CD4-positive, alpha-beta memory T cell (primary cell): Measurements from ENCODE around the gene STRA8. TPM values are rescaled to one million over a fixed set of nuclear protein-coding genes. Genes with fewer than 3 reads are reported as not detected.

Experiments used
- CTCF ChIA-PET: fragments of 350-600 bp; sonication (Branson Sonifier 250); formaldehyde crosslinking; loops from one replicate; lab custom pipeline; 2021; ENCODE audit warnings: inconsistent platforms; ENCODE audit not compliant: partially characterized antibody; lab: Charles Lee
- POLR2A ChIA-PET: fragments of 350-600 bp; sonication (Branson Sonifier 250); formaldehyde crosslinking; loops from one replicate; lab custom pipeline; 2021; ENCODE audit not compliant: partially characterized antibody; lab: Charles Lee
- DNase-seq, 5 donors: peaks; one replicate each; pipeline versions ENCODE4 v3.0.0 to v3.0.0-alpha.2; 2020 to 2022; ENCODE audit warnings: mixed read lengths in 1 of 5
- H3K27ac ChIP-seq: one replicate; pipeline ENCODE4 v1.7.0; 2013; ENCODE audit warnings: low read depth, low read length
- H3K27me3 ChIP-seq: 2 replicates; pipeline ENCODE4 v1.7.0; 2013; ENCODE audit warnings: mild to moderate bottlenecking, low read length, moderate library complexity; ENCODE audit not compliant: insufficient read depth
- H3K36me3 ChIP-seq: 2 replicates; pipeline ENCODE4 v1.7.0; 2013; ENCODE audit warnings: mild to moderate bottlenecking, low read length, moderate library complexity; ENCODE audit not compliant: insufficient read depth
- H3K4me1 ChIP-seq: 2 replicates; pipeline ENCODE4 v1.7.0; 2013; ENCODE audit warnings: mild to moderate bottlenecking, low read length, moderate library complexity; ENCODE audit not compliant: insufficient read depth
- H3K4me3 ChIP-seq, 2 donors: one replicate each; pipeline ENCODE4 v1.7.0; 2013; ENCODE audit warnings: low read length in 2 of 2, mild to moderate bottlenecking in 1 of 2
- H3K9me3 ChIP-seq, 2 donors: one replicate each; pipeline ENCODE4 v1.7.0; 2013; ENCODE audit warnings: low read length in 2 of 2, control low read depth in 1 of 2; ENCODE audit not compliant: control insufficient read depth in 1 of 2
- H3K27ac Mint-ChIP-seq, 7 donors: one replicate each; pipeline ENCODE4 v1.8.0; 2020 to 2021; ENCODE audit warnings: mixed read lengths in 7 of 7, mild to moderate bottlenecking in 6 of 7, inconsistent platforms in 3 of 7, moderate library complexity in 3 of 7
- H3K27me3 Mint-ChIP-seq, 2 donors: one replicate each; pipeline ENCODE4 v1.8.0; 2020 to 2021; ENCODE audit warnings: mixed read lengths in 2 of 2
- H3K36me3 Mint-ChIP-seq, 2 donors: one replicate each; pipeline ENCODE4 v1.8.0; 2020 to 2021; ENCODE audit warnings: mixed read lengths in 2 of 2, inconsistent platforms in 1 of 2, mild to moderate bottlenecking in 1 of 2
- H3K4me1 Mint-ChIP-seq, 4 donors: one replicate each; pipeline ENCODE4 v1.8.0; 2020 to 2021; ENCODE audit warnings: mixed read lengths in 4 of 4, mild to moderate bottlenecking in 1 of 4
- H3K4me3 Mint-ChIP-seq, 8 donors: one replicate each; pipeline ENCODE4 v1.8.0; 2020 to 2021; ENCODE audit warnings: mixed read lengths in 8 of 8, mild to moderate bottlenecking in 7 of 8, moderate library complexity in 6 of 8, inconsistent platforms in 3 of 8
- H3K9me3 Mint-ChIP-seq, 8 donors: one replicate each; pipeline ENCODE4 v1.8.0; 2020 to 2021; ENCODE audit warnings: mixed read lengths in 8 of 8, mild to moderate bottlenecking in 5 of 8, inconsistent platforms in 3 of 8, moderate library complexity in 1 of 8
- intact Hi-C: fragments of 100-400 bp; cut with micrococcal nuclease; formaldehyde crosslinking; loops from one replicate; pipeline ENCODE4 v1.15.1; 2023
- polyA plus RNA-seq, 2 donors: library from polyadenylated mRNA; unstranded; fragments of 300-500 nt; fragmentation: Illumina TruSeq; gene quantifications; one replicate each; pipeline ENCODE4 v1.2.3, GENCODE V29; 2021
- total RNA-seq, 2 experiments: library from RNA; stranded (reverse); gene quantifications; one replicate each; pipeline ENCODE4 v1.2.3, GENCODE V29; 2021

The STRA8 gene
- total and polyA plus RNA-seq, 4 experiments from 2014 or later = not detected

GRCh38 chr7:135246191-135246825 is 12.7 kb downstream of the STRA8 start:
- no peaks in the 10 kb centered on the region for H3K27me3 ChIP-seq
- no peaks in the 10 kb centered on the region for H3K4me1 ChIP-seq
- Mint-ChIP-seq H3K36me3 (no peaks in the 10 kb centered on the region), H3K4me1 (no peaks in the 10 kb centered on the region), H3K27me3 (peaks cover 2 to 3% of the 10 kb centered on the region in 2 donors), H3K4me3 (no peak overlapping the region), H3K27ac (no peak overlapping the region), H3K9me3 (no peaks in the 10 kb centered on the region)
- POLR2A ChIA-PET = no interaction called here
- H3K27ac ChIP-seq = no peak overlapping the region
- no peaks in the 10 kb centered on the region for H3K9me3 ChIP-seq
- CTCF ChIA-PET = no interaction called here
- intact Hi-C loops = no loop called here
- H3K36me3 ChIP-seq = no peaks in the 10 kb centered on the region
- DNase-seq = no peak
- H3K4me3 ChIP-seq = no peak overlapping the region

GRCh38 chr7:135247746-135248471 is 14.3 kb downstream of the STRA8 start:
- no peaks in the 10 kb centered on the region for H3K4me1 ChIP-seq
- ChIA-PET CTCF (no interaction called here), POLR2A (no interaction called here)
- Mint-ChIP-seq H3K4me3 (no peak overlapping the region), H3K9me3 (no peaks in the 10 kb centered on the region), H3K27me3 (peaks cover 2 to 3% of the 10 kb centered on the region in 2 donors), H3K27ac (no peak overlapping the region), H3K4me1 (peaks cover 0 to 6% (median 0%) of the 10 kb centered on the region in 4 donors), H3K36me3 (no peaks in the 10 kb centered on the region)
- no peaks in the 10 kb centered on the region for H3K9me3 ChIP-seq
- no peak overlapping the region for H3K27ac ChIP-seq
- no peaks in the 10 kb centered on the region for H3K36me3 ChIP-seq
- H3K27me3 ChIP-seq = no peaks in the 10 kb centered on the region
- no peak for DNase-seq
- intact Hi-C loops = no loop called here
- no peak overlapping the region for H3K4me3 ChIP-seq

- H3K27ac Mint-ChIP-seq = no peak overlapping the region
- H3K36me3 Mint-ChIP-seq = no peaks in the 10 kb centered on the region
- Histone ChIP-seq H3K9me3 (no peaks in the 10 kb centered on the region), H3K27ac (no peak overlapping the region), H3K4me1 (no peaks in the 10 kb centered on the region), H3K27me3 (no peaks in the 10 kb centered on the region), H3K36me3 (no peaks in the 10 kb centered on the region), H3K4me3 (no peak overlapping the region)
- no peak for DNase-seq
- no peak overlapping the region for H3K4me3 Mint-ChIP-seq
- H3K27me3 Mint-ChIP-seq = peaks cover 2 to 3% of the 10 kb centered on the region in 2 donors
- no peaks in the 10 kb centered on the region for H3K9me3 Mint-ChIP-seq
- CTCF ChIA-PET = no interaction called here
- intact Hi-C loops = no loop called here
- POLR2A ChIA-PET = no interaction called here
- H3K4me1 Mint-ChIP-seq = peaks cover 0 to 6% (median 0%) of the 10 kb centered on the region in 4 donors
These were observed 14.9 kb downstream of the STRA8 start for GRCh38 chr7:135248546-135248945.

GRCh38 chr7:135251496-135252391 is 18.1 kb downstream of the STRA8 start:
- ChIA-PET POLR2A (no interaction called here), CTCF (no interaction called here)
- Mint-ChIP-seq H3K36me3 (no peaks in the 10 kb centered on the region), H3K4me3 (no peak overlapping the region), H3K27me3 (peaks cover 0 to 2% of the 10 kb centered on the region in 2 donors), H3K27ac (peak overlapping the region in 1 of 7 donors; percentile 31), H3K9me3 (no peaks in the 10 kb centered on the region), H3K4me1 (peaks cover 0 to 6% (median 0%) of the 10 kb centered on the region in 4 donors)
- no peaks in the 10 kb centered on the region for H3K4me1 ChIP-seq
- no peak overlapping the region for H3K4me3 ChIP-seq
- no peaks in the 10 kb centered on the region for H3K36me3 ChIP-seq
- no peaks in the 10 kb centered on the region for H3K27me3 ChIP-seq
- intact Hi-C loops = no loop called here
- no peak overlapping the region for H3K27ac ChIP-seq
- no peak for DNase-seq
- no peaks in the 10 kb centered on the region for H3K9me3 ChIP-seq

- Mint-ChIP-seq H3K4me3 (no peak overlapping the region), H3K27me3 (peaks cover 0 to 2% of the 10 kb centered on the region in 2 donors), H3K27ac (no peak overlapping the region), H3K4me1 (peaks cover 0 to 6% (median 0%) of the 10 kb centered on the region in 4 donors), H3K36me3 (no peaks in the 10 kb centered on the region), H3K9me3 (no peaks in the 10 kb centered on the region)
- no peaks in the 10 kb centered on the region for H3K27me3 ChIP-seq
- no peaks in the 10 kb centered on the region for H3K9me3 ChIP-seq
- no peak overlapping the region for H3K27ac ChIP-seq
- no peaks in the 10 kb centered on the region for H3K36me3 ChIP-seq
- CTCF ChIA-PET = interaction anchor here (1.4 kb wide), 1 partner anchor 20 kb away, joined by 5 read pairs; no protein-coding TSS in a partner anchor
- no peaks in the 10 kb centered on the region for H3K4me1 ChIP-seq
- no peak overlapping the region for H3K4me3 ChIP-seq
- DNase-seq = no peak
- intact Hi-C loops = no loop called here
- POLR2A ChIA-PET = no interaction called here
These were observed 20.5 kb downstream of the STRA8 start for GRCh38 chr7:135253851-135254771.

GRCh38 chr7:135257790-135258189 is 24.2 kb downstream of the STRA8 start:
- Histone ChIP-seq H3K27ac (no peak overlapping the region), H3K4me3 (no peak overlapping the region), H3K27me3 (no peaks in the 10 kb centered on the region), H3K36me3 (no peaks in the 10 kb centered on the region), H3K4me1 (no peaks in the 10 kb centered on the region), H3K9me3 (no peaks in the 10 kb centered on the region)
- no peak overlapping the region for H3K4me3 Mint-ChIP-seq
- CTCF ChIA-PET = no interaction called here
- peaks cover 0 to 7% (median under 1%) of the 10 kb centered on the region in 8 donors for H3K9me3 Mint-ChIP-seq
- peaks cover 6% of the 10 kb centered on the region in 2 donors for H3K27me3 Mint-ChIP-seq
- peaks cover 0 to 6% of the 10 kb centered on the region in 2 donors for H3K36me3 Mint-ChIP-seq
- no peak for DNase-seq
- H3K4me1 Mint-ChIP-seq = no peaks in the 10 kb centered on the region
- POLR2A ChIA-PET = no interaction called here
- intact Hi-C loops = no loop called here
- H3K27ac Mint-ChIP-seq = no peak overlapping the region
